GM19043 (cell line): ENCODE data around the gene CCDC6.
"Not testable (repeated sequence)": the region's sequence is repeated elsewhere in the genome, so short reads cannot be mapped to it uniquely, and the experiment has no call there.

ENCODE experiments used
- ATAC-seq: cut with Tn5 transposase; IDR thresholded peaks from one replicate; pipeline ENCODE4 v1.9.1; 2021; ENCODE audit warnings: low read depth; ENCODE audit not compliant: unreplicated experiment

CCDC6 gene

GRCh38 chr10:59819265-59819664 is 87.1 kb downstream of the CCDC6 start:
- no peak for ATAC-seq

GRCh38 chr10:59817773-59818172 is 88.6 kb downstream of the CCDC6 start:
- ATAC-seq, result no peak

- ATAC-seq, result no peak
Observed at GRCh38 chr10:59814878-59815277, 91.5 kb downstream of the CCDC6 start.

- no peak for ATAC-seq
Observed at GRCh38 chr10:59812519-59813122, 93.7 kb downstream of the CCDC6 start.

GRCh38 chr10:59809644-59809974 is 96.7 kb downstream of the CCDC6 start:
- ATAC-seq, result no peak

GRCh38 chr10:59808896-59809643 is 97.3 kb downstream of the CCDC6 start:
- ATAC-seq, result peak; percentile 94

- ATAC-seq, result no peak
Observed at GRCh38 chr10:59807629-59808620, 98.4 kb downstream of the CCDC6 start.

GRCh38 chr10:59805014-59805413 is 101.3 kb downstream of the CCDC6 start:
- no peak for ATAC-seq

GRCh38 chr10:59804220-59804619 is 102.1 kb downstream of the CCDC6 start:
- no peak for ATAC-seq

GRCh38 chr10:59803714-59804113 is 102.6 kb downstream of the CCDC6 start:
- no peak for ATAC-seq

GRCh38 chr10:59801171-59801570 is 105.2 kb downstream of the CCDC6 start:
- no peak for ATAC-seq

GRCh38 chr10:59799421-59799820 is 106.9 kb downstream of the CCDC6 start:
- ATAC-seq, result no peak

GRCh38 chr10:59793919-59794318 is 112.4 kb downstream of the CCDC6 start:
- no peak for ATAC-seq

GRCh38 chr10:59792812-59793211 is 113.5 kb downstream of the CCDC6 start:
- no peak for ATAC-seq

GRCh38 chr10:59791601-59792000 is 114.8 kb downstream of the CCDC6 start:
- ATAC-seq, result no peak

- ATAC-seq, result not testable (repeated sequence)
Observed at GRCh38 chr10:59790080-59790479, 116.3 kb downstream of the CCDC6 start.

GRCh38 chr10:59788914-59789313 is 117.4 kb downstream of the CCDC6 start:
- ATAC-seq, result not testable (repeated sequence)

GRCh38 chr10:59787032-59787431 is 119.3 kb downstream of the CCDC6 start:
- ATAC-seq, result not testable (repeated sequence)

GRCh38 chr10:59785476-59785875 is 120.9 kb downstream of the CCDC6 start:
- not testable (repeated sequence) for ATAC-seq

- ATAC-seq, result no peak
Observed at GRCh38 chr10:59781511-59781910, 124.8 kb downstream of the CCDC6 start.
